ENCODE results near the gene DDX39B. TPM values are rescaled to one million over a fixed set of nuclear protein-coding genes. Genes with fewer than 3 reads are reported as not detected.
A peak's percentile ranks its signal among the peaks of the same experiment; 100 is the strongest.

The DDX39B gene
- total and polyA plus RNA-seq, 12 donors = 155 to 969 (median 298) TPM

DNA sequence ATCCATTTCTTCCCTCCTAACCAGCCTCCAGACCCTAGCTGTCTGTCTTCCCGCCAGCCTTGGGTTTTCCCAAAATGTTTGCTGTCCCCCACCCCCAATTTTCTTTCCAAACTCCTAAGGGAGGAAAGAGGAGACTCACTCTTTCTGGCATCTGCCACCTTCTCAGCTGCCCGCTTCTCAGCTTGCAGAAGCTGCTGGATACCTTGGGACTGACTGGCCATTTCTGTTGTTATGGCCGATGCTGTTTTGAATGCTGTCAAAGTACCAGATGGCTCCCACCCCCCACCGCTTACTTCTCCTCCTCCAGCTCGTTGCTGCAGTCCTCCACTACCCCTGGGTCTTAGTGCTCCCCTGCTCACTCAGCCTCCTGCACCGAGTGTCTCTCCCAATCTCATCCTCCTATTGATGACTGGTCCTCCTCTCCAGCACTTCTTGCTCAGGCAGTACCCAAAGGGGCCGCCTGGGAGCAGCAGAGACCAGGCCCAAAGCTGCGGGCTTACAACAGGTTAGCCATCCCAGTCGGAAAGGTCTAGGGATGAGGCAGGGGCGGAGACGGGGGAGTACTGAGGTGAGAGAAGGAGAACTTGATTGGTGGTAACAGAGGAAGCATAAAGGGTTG is 4.6 kb upstream of the DDX39B start, which contains the start of gene ATP6V1G2:
Gene ATP6V1G2 (minus strand): TSS at position 270 of the 619 bp plus-strand sequence. CDS start 49 bp downstream, at position 221.
- H3K9me3 ChIP-seq (replicated peaks in 1 of 3) = no peaks in the 10 kb centered on the region
- peak within 1 kb of the TSS; percentile 53 to 88 (median 77) for H3K27ac ChIP-seq
- peaks cover 14 to 33% of the 10 kb centered on the region in 2 donors for H3K4me1 ChIP-seq (replicated peaks in 1 of 2)
- peak in 1 of 2 donors; percentile 22 for TF ChIP-seq POLR2A (IDR thresholded peaks at IDR 0.05)
- TF ChIP-seq, protein P1, sequence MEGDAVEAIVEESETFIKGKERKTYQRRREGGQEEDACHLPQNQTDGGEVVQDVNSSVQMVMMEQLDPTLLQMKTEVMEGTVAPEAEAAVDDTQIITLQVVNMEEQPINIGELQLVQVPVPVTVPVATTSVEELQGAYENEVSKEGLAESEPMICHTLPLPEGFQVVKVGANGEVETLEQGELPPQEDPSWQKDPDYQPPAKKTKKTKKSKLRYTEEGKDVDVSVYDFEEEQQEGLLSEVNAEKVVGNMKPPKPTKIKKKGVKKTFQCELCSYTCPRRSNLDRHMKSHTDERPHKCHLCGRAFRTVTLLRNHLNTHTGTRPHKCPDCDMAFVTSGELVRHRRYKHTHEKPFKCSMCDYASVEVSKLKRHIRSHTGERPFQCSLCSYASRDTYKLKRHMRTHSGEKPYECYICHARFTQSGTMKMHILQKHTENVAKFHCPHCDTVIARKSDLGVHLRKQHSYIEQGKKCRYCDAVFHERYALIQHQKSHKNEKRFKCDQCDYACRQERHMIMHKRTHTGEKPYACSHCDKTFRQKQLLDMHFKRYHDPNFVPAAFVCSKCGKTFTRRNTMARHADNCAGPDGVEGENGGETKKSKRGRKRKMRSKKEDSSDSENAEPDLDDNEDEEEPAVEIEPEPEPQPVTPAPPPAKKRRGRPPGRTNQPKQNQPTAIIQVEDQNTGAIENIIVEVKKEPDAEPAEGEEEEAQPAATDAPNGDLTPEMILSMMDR (IDR thresholded peaks at IDR 0.05) = peak; percentile 93 to 99 (median 98)
- peak within 1 kb of the TSS in 2 of 4 donors; percentile 39 to 60 for H3K4me3 ChIP-seq
- WGBS, 4 donors = 6 to 9% (median 8%) methylated on average over 11 of the region's 11 CpGs
- H3K27me3 ChIP-seq = no peaks in the 10 kb centered on the region
- peaks cover 0 to 6% of the 10 kb centered on the region in 2 donors for H3K36me3 ChIP-seq (replicated peaks in 1 of 2)
- intact Hi-C loops (cut with DNase I) = loop anchor here (2.0 to 5.0 kb wide), 2 partner anchors 51 to 52 kb away; no protein-coding TSS in a partner anchor
- peak; percentile 88 to 97 (median 91) for DNase-seq

DNA sequence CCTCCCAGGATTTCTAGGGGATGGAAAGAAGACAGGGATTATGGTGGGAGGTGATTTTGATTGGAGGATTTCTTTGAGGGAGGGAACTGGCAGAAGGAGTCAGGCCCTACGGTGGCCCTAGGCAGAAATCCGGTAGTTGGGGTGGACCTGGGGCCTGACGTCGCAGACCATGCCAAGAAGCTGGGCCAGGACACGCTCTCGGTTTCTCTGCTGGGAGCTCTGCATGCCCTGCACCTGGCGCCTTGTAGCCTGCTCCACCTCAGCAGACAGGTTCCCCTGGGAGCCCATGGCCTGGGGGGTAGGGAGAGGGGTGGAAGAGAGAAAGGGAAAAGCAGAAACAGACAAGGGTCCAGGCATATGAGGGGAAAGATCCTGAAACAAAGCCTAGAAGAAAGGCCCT is 3.5 kb upstream of the DDX39B start:
- Histone ChIP-seq H3K9me3 (replicated peaks in 1 of 3) (no peaks in the 10 kb centered on the region), H3K4me1 (replicated peaks in 1 of 2) (peaks cover 16 to 38% of the 10 kb centered on the region in 2 donors), H3K36me3 (replicated peaks in 1 of 2) (peaks cover 0 to 6% of the 10 kb centered on the region in 2 donors), H3K27ac (no peak overlapping the region), H3K27me3 (no peaks in the 10 kb centered on the region), H3K4me3 (no peak overlapping the region)
- intact Hi-C loops (cut with DNase I) = loop anchor here in 1 of 2 donors (5.0 kb wide), 1 partner anchor 52 kb away; no protein-coding TSS in a partner anchor
- TF ChIP-seq, protein P1 (IDR thresholded peaks at IDR 0.05) = no peak
- TF ChIP-seq POLR2A (IDR thresholded peaks at IDR 0.05) = no peak
- 55 to 76% (median 66%) methylated on average over 6 to 7 of the region's 7 CpGs for whole genome bisulfite sequencing, 4 donors
- DNase-seq = no peak

DNA sequence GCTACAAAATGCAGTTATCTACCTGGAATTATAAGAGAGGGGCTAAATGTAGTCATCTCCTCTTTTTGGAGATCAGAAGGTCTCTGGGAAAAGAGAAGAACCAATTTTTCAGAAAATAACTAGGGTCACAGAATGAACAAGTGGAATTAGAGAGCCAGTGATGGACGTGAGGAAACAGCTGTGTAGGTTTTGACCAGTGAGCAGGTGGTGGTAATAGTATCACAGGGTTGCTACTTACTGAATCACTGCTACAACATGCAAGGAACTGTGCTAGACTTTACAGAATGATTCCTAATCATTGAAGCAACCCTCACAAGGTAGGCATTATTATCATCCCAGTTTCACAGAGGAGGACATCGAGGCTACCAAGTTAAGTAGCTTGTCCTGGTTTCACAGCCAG is 2.9 kb upstream of the DDX39B start:
- peaks cover 22 to 44% of the 10 kb centered on the region in 2 donors for H3K4me1 ChIP-seq (replicated peaks in 1 of 2)
- H3K4me3 ChIP-seq = no peak overlapping the region
- H3K27me3 ChIP-seq = no peaks in the 10 kb centered on the region
- 63 to 79% (median 74%) methylated on average over 2 of the region's 2 CpGs for WGBS, 4 donors
- peaks cover 0 to 8% of the 10 kb centered on the region in 2 donors for H3K36me3 ChIP-seq (replicated peaks in 1 of 2)
- no peak for TF ChIP-seq POLR2A (IDR thresholded peaks at IDR 0.05)
- TF ChIP-seq, protein P1 (IDR thresholded peaks at IDR 0.05) = no peak
- DNase-seq = no peak
- no peaks in the 10 kb centered on the region for H3K9me3 ChIP-seq (replicated peaks in 1 of 3)
- H3K27ac ChIP-seq = no peak overlapping the region
- intact Hi-C loops (cut with DNase I) = loop anchor here in 1 of 2 donors (5.0 kb wide), 1 partner anchor 53 kb away; no protein-coding TSS in a partner anchor

DNA sequence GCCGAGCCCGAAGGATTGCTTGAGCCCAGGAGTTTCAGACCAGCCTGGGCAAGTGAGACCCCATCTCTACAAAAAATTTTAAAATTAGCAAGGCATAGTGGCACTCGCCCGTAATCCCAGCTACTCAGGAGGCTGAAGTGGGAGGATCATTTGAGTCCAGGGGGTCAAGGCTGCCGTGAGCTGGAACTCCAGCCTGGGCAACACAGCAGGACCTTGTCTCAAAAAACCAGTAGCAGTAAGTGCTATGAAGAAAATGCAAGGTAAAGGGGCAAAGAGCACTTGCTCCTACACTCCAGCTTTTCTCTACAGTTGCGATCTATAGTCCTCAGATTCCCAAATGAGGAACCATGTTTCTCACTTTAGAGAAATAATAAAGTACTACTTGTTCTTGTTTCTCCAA is 1.8 kb upstream of the DDX39B start:
- intact Hi-C loops (cut with DNase I) = no loop called here
- peaks cover 29 to 47% of the 10 kb centered on the region in 2 donors for H3K4me1 ChIP-seq (replicated peaks in 1 of 2)
- no peak overlapping the region for H3K27ac ChIP-seq
- H3K36me3 ChIP-seq (replicated peaks in 1 of 2) = peaks cover 0 to 17% of the 10 kb centered on the region in 2 donors
- TF ChIP-seq POLR2A (IDR thresholded peaks at IDR 0.05) = no peak
- TF ChIP-seq, protein P1 (IDR thresholded peaks at IDR 0.05) = no peak
- no peak overlapping the region for H3K4me3 ChIP-seq
- no peaks in the 10 kb centered on the region for H3K9me3 ChIP-seq (replicated peaks in 1 of 3)
- no peak for DNase-seq
- no peaks in the 10 kb centered on the region for H3K27me3 ChIP-seq
- WGBS, 4 donors = 93 to 94% (median 93%) methylated on average over 6 of the region's 6 CpGs
